Ovary (tissue), 9 donors: Measurements from ENCODE around the gene OBSCN. TPM values are rescaled to one million over a fixed set of nuclear protein-coding genes. Genes with fewer than 3 reads are reported as not detected.

Source experiments
- DNase-seq, 5 donors: peaks; one replicate each; pipeline ENCODE4 v3.0.0-alpha.2; 2019 to 2020
- H3K27ac ChIP-seq, 2 donors: fragments of 200-600 bp; one replicate each; pipeline versions ENCODE4 v1.5.1 to v1.8.0; 2019 to 2022
- H3K27me3 ChIP-seq: fragments of 200-600 bp; one replicate; pipeline ENCODE4 v1.8.0; 2022
- H3K36me3 ChIP-seq: fragments of 200-600 bp; sonication (generic); one replicate; pipeline ENCODE4 v1.5.1; 2019
- H3K4me1 ChIP-seq: one replicate; pipeline ENCODE4 v1.8.1; 2013; ENCODE audit warnings: mild to moderate bottlenecking, moderate library complexity; ENCODE audit not compliant: insufficient read depth
- H3K4me3 ChIP-seq: fragments of 200-600 bp; sonication (generic); one replicate; pipeline ENCODE4 v1.5.1; 2017
- H3K9me3 ChIP-seq, 2 donors: fragments of 200-600 bp in 1 of 2; sonication (generic) in 1 of 2; one replicate each; pipeline versions ENCODE4 v1.5.1 to v1.8.1; 2013 to 2019; ENCODE audit warnings: mild to moderate bottlenecking in 1 of 2, moderate library complexity in 1 of 2
- CTCF ChIP-seq, 3 donors: fragments of 450-650 bp in 2 of 3; fragments of 200-600 bp in 1 of 3; IDR thresholded peaks; one replicate each; pipeline versions ENCODE4 v1.5.1 to v1.8.0; 2016 to 2022; ENCODE audit warnings: antibody characterized with exemption in 3 of 3, mild to moderate bottlenecking in 1 of 3
- EP300 ChIP-seq: sonication (generic); formaldehyde crosslinking; IDR thresholded peaks from one replicate; pipeline ENCODE4 v1.6.1; 2017; ENCODE audit warnings: antibody characterized with exemption
- POLR2A ChIP-seq: fragments of 450-650 bp; IDR thresholded peaks from one replicate; pipeline ENCODE4 v1.6.1; 2017; ENCODE audit warnings: antibody characterized with exemption, mild to moderate bottlenecking, moderate library complexity
- WGBS, 3 donors: extraction: QIAGEN DNeasy Blood & Tissue Kit in 1 of 3; methylation state at CpG; one replicate each; pipeline versions ENCODE4 v1.1.5 to v1.1.7; 2013 to 2017; 5-methylcytosine and 5-hydroxymethylcytosine counted together
- intact Hi-C, 4 donors: fragments of 100-400 bp; cut with DNase I; formaldehyde crosslinking; loops; one replicate each; pipeline versions ENCODE4 v1.11.0 to v1.15.1; 2022 to 2023
- polyA plus RNA-seq, 2 donors: library from polyadenylated mRNA; stranded (reverse); fragments of 200-250 nt in 1 of 2; fragments of 350-450 nt in 1 of 2; fragmentation: Illumina TruSeq in 1 of 2; extraction: RNeasy Lipid Tissue Mini Kit (QIAGEN cat#74804) in 1 of 2; gene quantifications; one replicate each; pipeline ENCODE4 v1.2.3, GENCODE V29; 2013 to 2014
- total RNA-seq, 7 donors: library from RNA; depleted of rRNA in 2 of 7; stranded (reverse); fragments of >200 nt in 2 of 7; fragmentation: NEBNext Ultra II Directional in 3 of 7; extraction: Animal tissue kit (Norgen Biotek cat#: 25700) in 3 of 7; gene quantifications; one replicate each; pipeline versions ENCODE4 v1.1.0 to v1.2.4, GENCODE V29; 2016 to 2023
- donor health status: DM: no; HTN: no; CAD: no; lungs with moderate emphysema.
- donor health status: DM: no; HTN: no; CAD: no.
- donor health status: Bipolar disorder and iron deficiency.
- donor health status: DM: yes; HTN: yes; CAD: no.
- donor health status: DM: no; HTN: no; CAD: no.
- donor health status: DM: yes; HTN: yes; CAD: no.

The OBSCN gene
- total and polyA plus RNA-seq, 9 donors, result 3.5 to 37.1 (median 29.0) TPM

GRCh38 chr1:228314658-228315483, 107.0 kb downstream of the OBSCN start:
- H3K36me3 ChIP-seq, result no peaks in the 10 kb centered on the region
- no peak overlapping the region for H3K27ac ChIP-seq
- peaks cover 0 to 7% of the 10 kb centered on the region in 2 donors for H3K9me3 ChIP-seq
- WGBS, 3 donors, result 88 to 90% (median 90%) methylated on average over 31 of the region's 31 CpGs
- H3K27me3 ChIP-seq, result no peaks in the 10 kb centered on the region
- H3K4me3 ChIP-seq, result no peak overlapping the region
- intact Hi-C loops, result no loop called here
- TF ChIP-seq CTCF (IDR thresholded peaks at IDR 0.05) (no peak), POLR2A (no peak), EP300 (no peak)
- DNase-seq, result peak; percentile 7 to 34 (median 14)
- H3K4me1 ChIP-seq, result no peaks in the 10 kb centered on the region

- WGBS, 3 donors, result 65 to 87% (median 66%) methylated on average over 17 of the region's 17 CpGs
- no peaks in the 10 kb centered on the region for H3K27me3 ChIP-seq
- no peak overlapping the region for H3K4me3 ChIP-seq
- no peak overlapping the region for H3K27ac ChIP-seq
- DNase-seq, result peak in 3 of 5 donors; percentile 4 to 21 (median 9)
- no peaks in the 10 kb centered on the region for H3K36me3 ChIP-seq
- H3K4me1 ChIP-seq, result no peaks in the 10 kb centered on the region
- TF ChIP-seq CTCF (IDR thresholded peaks at IDR 0.05) (no peak), POLR2A (no peak), EP300 (no peak)
- intact Hi-C loops, result no loop called here
- peaks cover 0 to 7% of the 10 kb centered on the region in 2 donors for H3K9me3 ChIP-seq
Measured at GRCh38 chr1:228315484-228315944, 107.7 kb downstream of the OBSCN start.

GRCh38 chr1:228315945-228316588, 108.2 kb downstream of the OBSCN start:
- intact Hi-C loops, result no loop called here
- H3K9me3 ChIP-seq, result peaks cover 0 to 7% of the 10 kb centered on the region in 2 donors
- peak; percentile 7 to 35 (median 15) for DNase-seq
- no peaks in the 10 kb centered on the region for H3K4me1 ChIP-seq
- H3K36me3 ChIP-seq, result no peaks in the 10 kb centered on the region
- no peaks in the 10 kb centered on the region for H3K27me3 ChIP-seq
- H3K27ac ChIP-seq, result no peak overlapping the region
- H3K4me3 ChIP-seq, result no peak overlapping the region
- 60 to 78% (median 60%) methylated on average over 40 of the region's 40 CpGs for WGBS, 3 donors
- TF ChIP-seq CTCF (IDR thresholded peaks at IDR 0.05) (no peak), POLR2A (no peak), EP300 (no peak)

GRCh38 chr1:228316589-228317387, 108.9 kb downstream of the OBSCN start:
- H3K36me3 ChIP-seq, result no peaks in the 10 kb centered on the region
- WGBS, 3 donors, result 88 to 93% (median 92%) methylated on average over 46 to 47 of the region's 47 CpGs
- intact Hi-C loops, result no loop called here

More at GRCh38 chr1:228316589-228317387, 108.9 kb downstream of the OBSCN start:
- Histone ChIP-seq H3K4me1 (no peaks in the 10 kb centered on the region), H3K27me3 (no peaks in the 10 kb centered on the region), H3K27ac (no peak overlapping the region), H3K9me3 (peaks cover 0 to 7% of the 10 kb centered on the region in 2 donors), H3K4me3 (no peak overlapping the region)
- TF ChIP-seq POLR2A, result no peak
- no peak for TF ChIP-seq EP300
- no peak for TF ChIP-seq CTCF (IDR thresholded peaks at IDR 0.05)
- DNase-seq, result peak in 4 of 5 donors; percentile 9 to 19 (median 14)
